Stimulated activated CD8-positive, alpha-beta memory T cell treated with anti-CD3 and anti-CD28 coated beads, Interleukin-15, amount 100 ng/mL, for 48 hours (primary cell): ENCODE measurements around the gene SH2D3A.

Experiments
- DNase-seq, 2 donors: peaks; one replicate each; pipeline ENCODE4 v3.0.0-alpha.2; 2020; ENCODE audit warnings: low read depth in 2 of 2

SH2D3A gene

DNA sequence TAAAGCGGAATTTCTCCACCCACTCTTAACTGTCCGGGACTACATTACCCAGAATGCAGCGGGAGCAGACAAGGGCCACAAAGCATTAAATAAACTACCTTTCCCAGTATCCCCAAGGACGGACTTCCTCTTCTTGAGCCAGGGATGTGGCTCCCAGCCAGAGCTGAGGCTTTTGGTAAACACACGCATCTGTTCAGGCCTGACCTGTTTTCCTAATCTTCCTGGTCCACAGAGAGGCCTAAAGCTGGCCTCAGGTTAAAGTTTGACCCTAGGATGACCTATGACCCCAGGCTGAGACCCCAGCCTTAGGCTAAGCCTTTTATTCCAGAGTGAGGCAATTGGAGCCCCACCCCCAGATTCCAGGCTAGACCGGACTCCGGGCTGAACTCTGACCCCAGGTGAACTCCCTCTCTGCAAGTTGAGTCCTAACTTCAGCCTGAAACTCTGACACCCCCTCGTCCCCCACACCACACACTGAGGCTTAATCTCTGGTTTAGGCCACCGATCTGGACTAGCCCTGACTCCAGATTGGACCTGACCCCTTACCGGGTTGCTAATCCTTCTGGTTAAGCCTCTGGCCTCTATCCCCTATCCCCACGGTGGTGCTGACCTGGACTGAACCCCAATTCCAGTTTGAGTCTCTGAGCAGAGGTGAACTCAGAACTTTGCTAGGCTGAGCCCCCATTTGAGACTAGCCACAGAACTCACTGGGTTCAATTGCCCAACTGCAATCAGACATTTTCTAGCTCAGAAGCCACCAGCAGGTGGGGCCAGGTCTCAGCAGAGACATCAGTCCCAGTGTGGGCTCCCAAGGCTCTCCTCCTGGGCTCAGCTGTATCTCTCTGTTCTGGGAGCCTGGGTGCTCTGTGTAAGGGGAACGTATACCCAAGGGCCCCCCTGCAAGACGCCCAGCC lies 29.1 kb downstream of the SH2D3A start:
- peak; percentile 69 to 74 for DNase-seq

DNA sequence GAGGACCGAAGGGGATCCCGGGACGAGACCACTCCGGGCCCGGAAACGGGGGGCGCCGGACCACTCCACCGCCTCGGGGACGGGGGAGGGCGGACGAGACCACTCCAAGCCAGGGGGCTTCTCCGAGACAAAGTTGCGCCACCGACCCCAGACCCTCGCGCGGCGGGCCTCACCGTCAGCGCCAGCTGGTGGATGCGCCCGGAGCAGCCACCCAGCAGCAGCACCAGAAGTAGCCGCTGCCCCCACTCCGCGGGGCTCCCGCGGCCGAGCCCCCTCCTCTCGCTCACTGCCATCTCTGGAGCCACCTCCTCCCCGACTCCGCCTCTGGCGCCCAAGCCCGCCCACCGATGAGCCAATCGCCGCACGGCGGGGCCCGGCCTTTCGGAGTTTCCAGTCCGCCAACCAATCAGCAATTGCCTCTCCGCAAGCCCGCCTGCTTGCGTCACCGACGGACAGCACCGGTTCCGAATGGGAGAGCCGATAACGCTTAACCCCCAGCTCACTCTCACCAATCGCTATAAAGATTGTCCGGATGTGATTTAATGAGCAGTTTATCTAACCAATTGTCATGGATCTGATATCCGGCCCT lies 29.9 kb downstream of the SH2D3A start, which contains the start of gene GPR108:
Gene GPR108, minus strand, starts transcription at position 297 of the 589 bp plus-strand sequence. Its CDS starts 4 bp downstream, at position 293.
- DNase-seq: peak; percentile 100

DNA sequence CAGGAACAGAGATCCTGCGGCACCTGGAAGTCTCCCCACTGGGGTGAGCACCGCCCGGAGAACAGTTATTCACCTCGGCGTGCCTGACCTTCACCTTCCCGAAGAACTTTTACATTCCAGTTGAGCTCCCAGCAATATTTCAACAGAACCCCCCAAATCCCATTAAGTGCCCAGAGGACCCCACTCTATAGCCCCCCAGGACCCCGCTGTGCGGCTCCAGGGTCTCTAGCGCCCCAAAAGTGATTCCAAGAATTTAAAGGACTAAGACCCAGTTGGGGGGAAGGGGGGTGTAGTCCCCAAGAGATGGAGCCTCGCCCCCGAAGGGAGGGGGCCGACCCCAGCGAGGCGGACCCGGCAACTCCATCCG lies 30.3 kb downstream of the SH2D3A start:
- no peak for DNase-seq

DNA sequence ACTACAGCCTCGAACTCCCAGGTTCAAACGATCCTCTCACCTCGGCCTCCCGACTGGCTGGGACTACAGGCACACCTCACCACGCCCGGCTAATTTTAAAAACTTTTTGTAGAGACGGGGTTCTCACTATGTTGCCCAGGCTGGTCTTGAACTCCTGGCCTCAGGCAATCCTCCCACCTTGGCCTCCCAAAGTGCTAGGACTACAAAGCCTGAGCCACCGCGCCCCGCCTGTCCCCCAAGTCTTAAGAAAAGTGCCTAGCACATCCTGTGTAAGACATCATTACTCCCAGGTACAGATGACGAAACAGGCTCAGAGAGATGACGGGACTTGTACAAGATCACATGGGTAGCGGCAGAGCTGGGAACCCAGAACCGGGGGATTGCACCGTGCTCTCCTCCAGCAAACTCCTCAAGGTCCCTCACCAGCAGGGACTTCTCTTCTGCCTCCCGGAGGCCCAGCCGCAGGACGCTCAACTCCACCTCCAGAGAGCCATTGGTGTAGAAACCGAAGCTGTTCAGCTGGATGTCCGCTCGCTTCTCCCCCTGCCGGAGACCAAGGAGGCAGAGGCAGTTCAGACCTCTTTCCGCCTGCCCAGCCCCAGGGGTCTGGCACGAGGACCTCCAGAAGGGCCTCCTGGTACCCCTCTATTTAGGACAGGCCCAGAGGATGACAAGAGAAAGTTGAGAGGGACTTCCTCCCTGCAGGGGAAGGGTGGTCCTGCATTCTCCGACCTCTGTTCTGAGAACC lies 30.9 kb downstream of the SH2D3A start:
- peak; percentile 62 to 65 for DNase-seq

DNA sequence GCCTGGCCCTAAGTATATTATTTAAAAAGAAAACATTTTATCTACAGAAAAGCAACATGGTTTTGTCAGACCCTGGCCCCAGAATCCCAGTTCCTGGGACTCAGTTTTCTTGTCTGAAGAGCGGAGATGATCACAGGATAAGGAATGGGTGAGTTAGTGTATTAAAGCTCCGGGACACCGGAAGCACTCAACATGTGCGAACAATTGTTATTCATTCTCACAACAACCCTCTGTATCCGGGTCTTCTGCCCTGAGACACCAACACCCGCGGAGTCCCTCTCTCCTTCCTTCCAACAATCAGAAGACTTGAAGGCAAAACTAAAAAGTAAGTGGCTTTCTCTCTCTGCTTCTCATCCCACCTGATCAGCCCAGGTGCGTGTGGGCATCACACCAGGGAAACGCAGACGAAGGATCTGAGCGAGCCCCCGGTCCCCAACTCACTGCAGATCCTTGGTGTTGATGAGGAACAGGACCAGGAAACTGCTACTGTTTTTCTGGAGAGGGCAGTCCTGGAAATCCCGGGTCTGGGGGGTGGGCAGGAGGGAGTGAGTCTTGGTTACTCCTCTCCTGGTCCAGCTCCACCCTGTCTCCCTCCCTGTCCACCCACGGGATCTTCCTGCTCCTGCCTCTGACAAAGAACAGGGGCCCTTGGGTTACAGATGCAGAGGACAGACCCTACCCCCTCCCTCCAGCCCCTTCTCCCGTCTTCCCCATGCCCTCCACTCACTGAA lies 31.9 kb downstream of the SH2D3A start:
- DNase-seq: no peak

DNA sequence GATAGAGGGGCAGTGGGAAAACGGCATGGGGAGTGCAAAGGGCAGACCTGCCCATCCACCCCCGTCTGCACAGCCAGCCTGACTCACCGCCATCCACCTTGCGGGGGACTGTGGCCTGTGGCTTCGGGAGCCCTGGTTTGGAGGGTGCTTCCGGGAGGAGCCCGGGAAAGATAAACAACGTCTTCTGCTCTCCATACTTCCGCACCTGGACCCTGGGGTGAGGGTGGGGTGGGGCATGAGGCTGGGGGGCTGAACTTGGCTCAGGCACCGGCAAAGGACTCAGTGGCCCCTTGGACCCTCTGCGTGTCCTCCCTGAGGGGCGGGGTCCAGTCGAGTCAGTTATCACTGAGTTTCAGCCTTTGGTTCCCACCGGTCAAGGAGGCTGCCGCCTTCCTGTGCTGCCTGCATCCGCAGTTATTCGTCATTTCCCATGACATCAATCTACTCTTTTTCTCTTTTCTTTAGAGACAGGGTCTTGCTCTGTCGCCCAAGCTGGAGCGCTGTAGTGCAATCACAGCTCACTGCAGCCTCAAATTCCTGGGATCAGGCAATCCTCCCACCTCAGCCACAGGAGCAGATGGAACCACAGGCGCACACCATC lies 33.0 kb downstream of the SH2D3A start:
- DNase-seq: no peak

DNA sequence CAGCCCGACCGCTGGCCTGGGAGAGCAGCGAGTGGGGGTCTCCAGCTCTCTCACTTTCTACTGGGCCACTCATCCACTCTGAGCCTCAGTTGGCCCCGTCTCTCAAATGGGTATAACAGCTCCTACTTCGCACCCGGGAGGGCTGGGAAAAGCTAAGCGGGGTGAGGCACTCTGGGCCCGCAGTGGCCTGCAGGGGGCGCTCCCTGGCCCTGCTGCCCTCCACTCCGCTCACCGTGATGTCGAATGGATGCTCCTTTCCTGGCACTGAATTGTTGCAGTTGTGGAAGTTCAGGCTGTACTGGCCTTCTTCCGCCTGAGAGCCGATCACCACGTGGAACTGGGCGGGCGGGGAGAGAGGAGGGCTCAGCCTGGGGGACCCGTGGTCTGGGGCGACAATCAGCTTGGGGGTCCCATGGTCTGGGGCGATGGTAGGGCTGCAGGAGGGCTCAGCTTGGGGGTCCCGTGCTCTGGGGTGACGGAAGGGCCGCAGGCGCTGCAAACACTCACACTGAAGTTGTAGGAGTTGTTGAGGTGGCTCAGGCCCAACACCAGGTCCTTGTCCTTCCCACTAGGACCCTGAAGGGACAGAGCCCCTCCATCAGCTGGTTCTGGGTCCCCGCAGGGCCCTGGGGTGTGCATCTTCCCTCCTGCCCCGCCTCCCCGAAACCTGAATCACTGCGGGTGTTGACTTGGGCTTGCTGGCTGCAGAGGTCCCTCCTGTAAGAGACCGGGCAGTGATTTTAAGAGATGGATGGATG lies 33.7 kb downstream of the SH2D3A start:
- no peak for DNase-seq

DNA sequence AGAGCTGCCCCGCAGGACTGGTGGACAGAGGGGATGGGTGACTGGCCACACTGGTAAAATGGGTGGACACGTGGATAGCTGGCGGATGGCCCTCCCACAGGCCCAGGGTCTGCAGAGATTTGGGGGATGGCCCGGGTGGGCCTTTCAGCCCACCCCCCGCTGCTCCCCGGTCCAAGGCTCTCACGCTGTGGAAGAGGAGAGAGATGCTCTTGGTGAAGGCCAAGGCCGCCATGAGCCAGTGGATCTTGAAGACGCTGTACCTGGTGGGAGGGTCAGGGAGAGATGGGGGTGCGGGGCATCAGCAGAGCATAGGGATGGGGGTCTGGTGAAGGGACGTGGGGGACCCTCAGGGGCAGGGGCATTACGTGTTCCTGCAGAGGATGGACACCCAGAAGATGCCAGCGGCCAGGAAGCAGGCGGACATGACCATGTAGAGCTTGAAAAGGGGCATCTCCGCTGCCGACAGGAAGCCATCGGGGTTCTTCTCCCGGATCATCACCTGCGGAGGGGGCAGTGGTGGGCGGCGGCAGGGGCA lies 34.4 kb downstream of the SH2D3A start:
- no peak for DNase-seq

DNA sequence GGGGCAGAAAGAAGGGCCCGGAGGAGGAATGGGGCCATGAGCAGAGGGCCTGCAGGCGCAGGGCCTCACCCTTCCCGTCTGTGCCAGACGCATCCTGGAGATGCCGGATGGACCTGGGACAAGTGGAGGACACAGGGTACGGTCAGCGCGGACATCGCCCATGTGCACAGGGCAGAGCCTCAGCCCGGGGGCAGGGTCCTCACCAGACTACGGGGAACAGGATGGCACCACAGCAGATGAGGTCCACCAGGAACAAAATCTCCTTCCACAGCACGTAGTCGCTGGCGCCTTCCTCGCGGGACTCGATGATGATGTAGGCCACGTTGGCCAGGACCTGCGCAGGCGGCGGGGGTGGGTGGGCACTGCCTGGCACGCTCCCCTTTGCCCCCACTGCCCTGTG lies 35.4 kb downstream of the SH2D3A start:
- DNase-seq: no peak

DNA sequence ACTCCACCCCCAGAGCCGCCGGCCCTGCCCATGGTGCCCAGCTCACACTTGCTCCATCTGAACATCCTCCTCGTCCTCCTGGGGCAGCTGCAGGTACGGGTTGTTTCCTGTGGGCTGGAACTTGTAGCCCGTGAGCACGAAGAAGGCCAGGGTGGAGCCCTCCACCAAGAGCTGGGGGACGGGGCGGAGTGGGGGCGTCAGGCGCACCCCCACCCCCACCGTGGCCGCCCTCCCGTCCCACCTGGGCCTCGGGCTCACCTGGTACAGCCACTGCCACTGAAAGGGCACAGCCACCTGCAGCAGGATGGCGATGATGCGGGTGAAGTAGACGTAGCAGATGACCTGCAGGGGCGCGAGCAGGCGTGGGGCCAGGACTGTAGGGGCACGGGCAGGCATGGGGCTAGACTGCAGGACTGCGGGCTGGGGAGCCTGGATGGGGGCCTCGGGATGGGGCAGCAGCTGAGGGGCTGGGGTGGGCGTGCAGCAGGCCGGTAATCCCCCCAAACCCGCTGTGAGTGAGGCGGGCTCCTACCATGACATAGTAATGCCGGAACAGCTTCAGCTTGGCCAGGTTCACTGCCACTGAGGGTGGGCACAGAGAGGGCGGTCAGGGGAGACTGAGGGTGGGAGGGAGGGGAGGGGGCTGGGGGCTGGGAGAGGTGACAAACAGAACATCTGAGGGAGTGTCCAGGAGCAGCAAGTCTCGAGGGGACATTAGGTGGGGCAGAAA lies 36.1 kb downstream of the SH2D3A start:
- DNase-seq: no peak

DNA sequence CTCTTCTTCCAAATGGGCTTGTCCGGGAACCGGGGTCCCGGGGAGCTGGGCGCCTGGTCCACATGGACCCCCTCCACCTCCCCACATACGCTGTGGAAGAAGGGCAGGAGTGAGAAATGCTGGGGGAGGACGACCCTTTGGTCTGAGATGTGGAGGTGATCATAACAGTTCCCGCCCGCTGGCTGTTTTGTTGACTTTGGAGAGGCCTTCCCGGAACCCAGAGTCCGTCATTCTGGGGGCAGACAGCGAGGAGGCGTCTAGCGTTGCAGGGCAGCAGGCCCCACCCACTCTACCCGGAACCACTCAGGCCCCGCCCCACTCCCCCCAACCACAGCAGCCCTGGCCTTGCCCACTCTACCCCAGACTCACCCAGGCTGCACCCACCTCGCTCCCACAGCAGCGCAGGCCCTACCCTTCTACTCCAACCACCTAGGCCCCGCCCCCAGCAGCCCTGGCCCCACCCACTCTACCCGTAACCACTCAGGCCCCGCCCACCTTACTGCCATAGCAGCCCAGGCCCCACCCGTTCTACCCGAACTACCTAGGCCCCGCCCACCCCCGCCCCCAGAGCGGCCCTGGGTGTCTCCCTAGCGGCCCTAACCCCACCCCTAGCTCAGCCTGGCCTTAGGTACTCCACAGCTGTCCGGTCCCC lies 37.0 kb downstream of the SH2D3A start:
- no peak for DNase-seq

DNA sequence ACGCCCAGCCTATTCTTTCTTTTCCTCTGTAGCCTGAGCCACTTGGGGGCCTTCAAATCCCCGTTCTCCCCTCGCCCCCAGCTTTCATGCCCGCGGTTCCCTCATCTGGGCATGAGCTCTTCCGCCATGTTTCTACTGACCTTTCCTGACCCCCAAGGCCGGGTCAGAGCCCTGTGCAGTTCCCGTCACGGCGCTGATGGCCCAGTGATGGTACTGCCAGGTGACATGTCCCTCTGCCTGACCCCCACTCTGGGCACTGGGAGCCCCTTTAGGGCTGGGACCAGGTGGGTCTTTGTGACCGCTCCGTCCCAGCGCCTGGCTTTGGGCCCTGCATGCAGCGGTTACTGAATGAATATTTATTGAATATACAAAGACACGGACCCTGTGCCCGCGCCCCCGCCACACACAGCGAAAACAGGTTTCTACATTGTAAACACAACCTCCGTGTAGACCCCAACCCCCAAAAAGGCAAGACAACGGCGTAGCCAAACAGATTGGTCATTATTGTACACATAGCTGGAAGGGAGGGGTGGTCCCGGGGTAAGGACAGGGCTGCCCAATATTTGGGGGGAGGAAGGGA lies 37.6 kb downstream of the SH2D3A start:
- DNase-seq: no peak

DNA sequence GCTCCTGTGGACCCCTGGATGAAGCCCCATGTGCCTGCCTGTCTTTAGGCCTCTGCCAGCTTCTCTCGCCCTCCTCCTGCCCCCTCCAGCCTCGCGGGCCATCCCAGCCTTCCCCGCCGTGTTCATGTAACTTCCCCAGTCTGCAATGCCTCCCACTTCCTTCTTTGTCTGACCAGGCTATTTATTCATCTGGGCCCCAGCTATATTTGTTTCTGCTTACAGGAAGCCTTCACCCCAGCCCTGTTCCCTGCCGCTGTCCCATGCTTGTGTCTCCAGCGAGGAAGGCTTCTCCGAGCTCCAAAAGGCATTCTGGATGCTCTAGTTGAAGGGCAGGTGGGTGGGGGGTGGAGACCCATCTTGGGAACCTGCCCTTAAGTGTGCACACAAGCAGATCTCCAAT lies 38.9 kb downstream of the SH2D3A start:
- no peak for DNase-seq

DNA sequence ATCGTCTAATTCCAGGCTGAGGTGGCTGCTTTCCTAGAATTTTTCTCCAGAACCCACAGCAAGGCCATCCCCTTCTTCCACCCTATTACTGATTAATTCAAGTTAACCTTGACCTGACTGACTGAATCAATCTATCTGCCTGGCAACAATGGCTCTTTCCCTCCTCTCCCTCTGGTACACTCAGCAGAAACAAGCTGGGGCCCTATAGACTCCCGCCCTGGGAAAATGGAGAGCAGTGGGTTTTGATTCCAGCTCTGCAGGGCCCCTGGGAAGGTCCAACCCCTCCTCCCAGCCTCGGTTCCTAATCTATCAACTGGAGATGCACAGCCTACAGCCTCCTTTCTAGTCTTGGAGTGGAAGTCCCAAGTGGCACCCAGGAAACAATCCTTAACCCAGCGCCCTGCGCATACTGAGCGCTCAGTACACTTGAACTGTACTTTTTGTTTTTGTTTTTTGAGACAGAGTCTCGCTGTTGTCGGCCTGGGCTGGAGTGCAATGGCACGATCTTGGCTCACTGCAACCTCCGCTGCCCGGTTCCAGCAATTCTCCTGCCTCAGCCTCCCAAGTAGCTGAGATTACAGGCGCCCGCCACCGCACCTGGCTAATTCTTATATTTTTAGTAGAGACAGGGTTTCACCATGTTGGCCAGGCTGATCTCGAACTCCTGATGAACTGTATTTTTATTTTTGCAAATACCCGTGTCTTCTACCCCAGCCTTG lies 41.6 kb downstream of the SH2D3A start:
- DNase-seq: no peak

DNA sequence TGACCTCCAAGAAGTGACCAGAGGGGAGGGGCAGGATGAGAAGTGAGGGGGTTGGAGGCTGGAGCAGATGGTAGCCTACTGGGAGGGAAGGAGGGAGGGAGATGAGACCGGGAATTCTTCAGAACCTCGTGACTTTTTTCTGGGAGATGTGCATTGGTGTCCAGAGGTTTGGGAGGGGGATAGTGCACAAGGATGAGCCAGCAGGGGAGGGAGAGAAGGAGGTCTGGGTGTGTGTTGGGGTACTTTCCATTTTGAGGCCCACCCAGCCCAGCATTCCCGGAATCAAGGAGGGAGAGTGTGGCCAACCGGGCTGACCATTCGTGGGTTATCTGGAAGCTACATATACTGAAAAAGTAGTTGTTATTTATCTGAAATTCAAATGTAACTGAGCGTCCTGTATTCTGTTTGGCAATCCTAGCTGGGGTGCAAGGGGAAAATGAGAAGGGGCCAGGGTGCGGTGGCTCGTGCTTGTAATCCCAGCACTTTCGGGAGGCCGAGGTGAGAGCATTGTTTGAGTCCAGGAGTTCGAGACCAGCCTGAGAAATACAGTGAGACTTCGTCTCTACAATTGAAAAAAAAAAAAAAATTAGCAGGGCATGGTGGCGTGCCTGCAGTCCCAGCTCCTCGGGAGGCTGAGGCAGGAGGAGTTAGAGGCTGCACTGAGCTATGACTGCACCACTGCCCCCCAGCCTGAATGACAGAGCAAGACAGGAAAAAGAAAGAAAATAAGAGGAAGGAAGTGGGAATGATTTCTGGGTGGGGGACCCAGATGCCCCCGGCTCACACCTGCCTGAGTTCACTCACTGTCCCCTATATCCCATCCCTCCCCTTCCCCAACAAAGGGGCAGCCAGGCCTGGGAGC lies 42.4 kb downstream of the SH2D3A start:
- DNase-seq: no peak

DNA sequence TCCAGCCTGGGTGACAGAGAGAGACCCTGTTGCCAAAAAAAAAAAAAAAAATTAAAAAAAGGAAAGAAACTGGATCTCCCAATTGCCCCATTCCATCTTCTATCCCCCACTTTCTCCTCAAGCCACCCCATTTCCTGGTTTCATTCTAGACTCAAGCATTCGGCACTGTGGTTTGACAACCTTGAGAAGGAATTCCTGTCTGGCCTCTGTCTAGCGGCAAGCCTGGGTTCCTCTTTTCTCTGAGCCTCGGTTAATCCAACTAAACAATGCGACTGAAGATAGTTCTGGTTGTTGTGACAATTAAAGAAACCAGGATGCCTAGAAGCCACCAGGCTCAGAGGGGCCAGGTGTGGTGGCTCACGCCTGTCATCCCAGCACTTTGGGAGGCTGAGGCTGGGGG lies 43.5 kb downstream of the SH2D3A start:
- no peak for DNase-seq

DNA sequence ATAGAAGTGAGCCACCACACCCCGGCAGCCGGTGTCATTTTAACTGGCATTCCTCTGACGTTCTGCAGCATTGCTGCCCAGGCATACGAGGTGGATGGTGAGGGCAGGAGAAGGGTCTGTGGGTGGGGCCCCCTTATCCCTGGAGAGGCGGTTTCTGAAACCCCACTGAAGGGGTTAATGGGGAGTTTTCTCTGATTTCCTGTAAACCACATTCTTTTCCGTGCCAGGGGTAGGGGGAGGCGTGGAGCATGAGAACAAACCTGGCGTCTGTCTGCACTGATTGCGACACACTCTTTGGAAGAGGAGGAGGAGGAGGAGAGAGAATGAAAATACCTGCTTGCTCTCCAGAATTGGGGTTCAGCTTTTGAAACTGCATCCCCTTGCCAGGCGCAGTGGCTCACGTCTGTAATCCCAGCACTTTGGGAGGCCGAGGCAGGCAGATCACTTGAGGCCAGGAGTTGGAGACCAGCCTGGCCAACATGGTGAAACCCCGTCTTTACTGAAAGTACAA lies 44.1 kb downstream of the SH2D3A start:
- DNase-seq: no peak
